Left cardiac atrium (tissue), 4 donors: ENCODE measurements around the gene COPB1. TPM values are rescaled to one million over a fixed set of nuclear protein-coding genes. Genes with fewer than 3 reads are reported as not detected.

Experiments used
- ATAC-seq, 2 donors: fragments of 200-7000 bp; cut with Tn5 transposase; one replicate each; pipeline ENCODE4 v1.9.1; 2020; ENCODE audit warnings: mild to moderate bottlenecking in 2 of 2, moderate library complexity in 2 of 2
- DNase-seq: peaks from one replicate; pipeline ENCODE4 v3.0.0-alpha.2; 2020
- intact Hi-C, 2 donors: fragments of 100-400 bp; cut with DNase I; formaldehyde crosslinking; loops; one replicate each; pipeline versions ENCODE4 v1.14.1 to v1.15.1; 2022 to 2023
- total RNA-seq, 2 donors: library from RNA; stranded (reverse); fragmentation: NEBNext Ultra II Directional; extraction: Animal tissue kit (Norgen Biotek cat#: 25700); gene quantifications; one replicate each; pipeline ENCODE4 v1.2.1, GENCODE V29; 2021
- donor health status: DM: no; HTN: yes; CAD: no.
- donor health status: DM: no; HTN: yes; CAD: no; lungs with severe emphysema.
- donor health status: DM: yes; HTN: yes; CAD: no.
- donor health status: Dilated cardiomyopathy.

COPB1 gene
- total RNA-seq, 2 donors from 2014 or later, result 53.3 to 64.2 TPM

- ATAC-seq (peak; percentile 98 to 99), DNase-seq (peak; percentile 95)
- intact Hi-C loops, result loop anchor here in 1 of 2 donors (5.0 to 10.0 kb wide), 2 partner anchors 55 to 372 kb away; partner anchors contain the start of gene CYP2R1
Measured at GRCh38 chr11:14519917-14520746, 20.5 kb upstream of the COPB1 start, which contains the start of gene PSMA1. Gene PSMA1, minus strand, starts transcription at chr11:14520386. Its CDS starts 87 bp downstream, at chr11:14520299.

GRCh38 chr11:14519597-14519916 is 19.9 kb upstream of the COPB1 start:
- DNase-seq, result no peak
- intact Hi-C loops, result loop anchor here in 1 of 2 donors (10.0 kb wide), 1 partner anchor 55 kb away; no protein-coding TSS in a partner anchor
- peak in 1 of 2 donors; percentile 24 for ATAC-seq

GRCh38 chr11:14518820-14519219 is 19.2 kb upstream of the COPB1 start:
- ATAC-seq (no peak), DNase-seq (no peak)
- intact Hi-C loops, result loop anchor here in 1 of 2 donors (10.0 kb wide), 1 partner anchor 54 kb away; no protein-coding TSS in a partner anchor

GRCh38 chr11:14513800-14514199 is 14.2 kb upstream of the COPB1 start:
- no peak for DNase-seq
- no peak for ATAC-seq
- intact Hi-C loops, result loop anchor here in 1 of 2 donors (10.0 kb wide), 1 partner anchor 49 kb away; no protein-coding TSS in a partner anchor

GRCh38 chr11:14506532-14506931 is 6.9 kb upstream of the COPB1 start:
- intact Hi-C loops, result no loop called here
- ATAC-seq, result no peak

GRCh38 chr11:14503023-14503422 is 3.4 kb upstream of the COPB1 start:
- ATAC-seq, result no peak

More at GRCh38 chr11:14506532-14506931, 6.9 kb upstream of the COPB1 start:
- no peak for DNase-seq

GRCh38 chr11:14502039-14502438 is 2.4 kb upstream of the COPB1 start:
- no peak for ATAC-seq
- no peak for DNase-seq
- intact Hi-C loops, result no loop called here

More at GRCh38 chr11:14503023-14503422, 3.4 kb upstream of the COPB1 start:
- no peak for DNase-seq
- intact Hi-C loops, result no loop called here

GRCh38 chr11:14500181-14500651 is 605 bp upstream of the COPB1 start:
- DNase-seq, result peak; percentile 41
- ATAC-seq, result peak; percentile 54 to 79
- intact Hi-C loops, result no loop called here

GRCh38 chr11:14499178-14499559 is 442 bp downstream of the COPB1 start:
- peak; percentile 46 for DNase-seq
- intact Hi-C loops, result no loop called here
- ATAC-seq, result peak; percentile 58 to 69

- DNase-seq, result no peak
- intact Hi-C loops, result no loop called here
- no peak for ATAC-seq
Measured at GRCh38 chr11:14480716-14481115, 18.9 kb downstream of the COPB1 start.

- DNase-seq (no peak), ATAC-seq (peak in 1 of 2 donors; percentile 22)
- intact Hi-C loops, result no loop called here
Measured at GRCh38 chr11:14471127-14471526, 28.5 kb downstream of the COPB1 start.

- intact Hi-C loops, result loop anchor here in 1 of 2 donors (10.0 kb wide), 1 partner anchor 51 kb away; no protein-coding TSS in a partner anchor
- no peak for ATAC-seq
- no peak for DNase-seq
Measured at GRCh38 chr11:14463623-14464022, 36.0 kb downstream of the COPB1 start.

- ATAC-seq, result no peak
- intact Hi-C loops, result loop anchor here in 1 of 2 donors (10.0 kb wide), 1 partner anchor 55 kb away; no protein-coding TSS in a partner anchor
- no peak for DNase-seq
Measured at GRCh38 chr11:14460147-14460546, 39.5 kb downstream of the COPB1 start.

GRCh38 chr11:14458377-14458776 is 41.2 kb downstream of the COPB1 start:
- intact Hi-C loops, result no loop called here
- no peak for DNase-seq
- no peak for ATAC-seq

GRCh38 chr11:14455648-14456430 is 43.8 kb downstream of the COPB1 start:
- ATAC-seq (peak in 1 of 2 donors; percentile 59), DNase-seq (no peak)
- intact Hi-C loops, result loop anchor here in 1 of 2 donors (2.0 kb wide), 1 partner anchor 155 kb away; no protein-coding TSS in a partner anchor

GRCh38 chr11:14454861-14455632 is 44.6 kb downstream of the COPB1 start:
- DNase-seq (no peak), ATAC-seq (peak; percentile 44 to 58)
- intact Hi-C loops, result loop anchor here (2.0 to 5.0 kb wide), 2 partner anchors 154 to 158 kb away; no protein-coding TSS in a partner anchor

- intact Hi-C loops, result loop anchor here in 1 of 2 donors (5.0 kb wide), 1 partner anchor 155 kb away; no protein-coding TSS in a partner anchor
Measured at GRCh38 chr11:14451825-14452224, 47.8 kb downstream of the COPB1 start.

GRCh38 chr11:14449302-14449714 is 50.3 kb downstream of the COPB1 start:
- intact Hi-C loops, result no loop called here
- ATAC-seq (peak in 1 of 2 donors; percentile 19), DNase-seq (no peak)

More at GRCh38 chr11:14451825-14452224, 47.8 kb downstream of the COPB1 start:
- ATAC-seq, result no peak
- DNase-seq, result no peak
